ENCODE results near the gene EFHC2. TPM values are rescaled to one million over a fixed set of nuclear protein-coding genes. Genes with fewer than 3 reads are reported as not detected.

Gene EFHC2
- total RNA-seq, 2 experiments from 2014 or later = 0.25 to 0.34 TPM

DNA sequence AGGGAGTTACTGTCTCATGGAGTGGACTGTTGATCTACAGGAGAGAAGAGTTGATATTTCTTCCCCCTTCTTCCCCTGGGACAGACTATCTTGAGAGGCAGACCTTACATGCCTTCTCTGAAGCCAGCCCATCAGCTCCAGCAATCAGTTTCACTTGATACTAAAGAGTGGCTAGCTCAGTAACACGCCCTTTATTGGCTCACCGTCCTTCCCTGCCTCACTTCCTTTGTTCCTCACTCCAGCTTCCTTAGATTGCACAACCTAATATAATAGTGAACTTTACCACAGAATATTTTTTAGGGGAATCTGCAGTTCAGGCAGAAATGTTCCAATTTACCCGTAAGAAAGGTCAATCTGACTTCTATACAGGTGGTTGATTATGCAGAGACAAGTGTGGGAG, 242.2 kb downstream of the EFHC2 start:
- no peak for DNase-seq
- no peaks in the 10 kb centered on the region for H3K27me3 Mint-ChIP-seq
- H3K4me3 Mint-ChIP-seq = no peak overlapping the region
- H3K9me3 Mint-ChIP-seq = no peaks in the 10 kb centered on the region
- no peaks in the 10 kb centered on the region for H3K36me3 Mint-ChIP-seq
- no peaks in the 10 kb centered on the region for H3K4me1 Mint-ChIP-seq
- no peak overlapping the region for H3K27ac Mint-ChIP-seq

- Mint-ChIP-seq H3K27me3 (no peaks in the 10 kb centered on the region), H3K4me1 (no peaks in the 10 kb centered on the region), H3K9me3 (no peaks in the 10 kb centered on the region), H3K36me3 (no peaks in the 10 kb centered on the region), H3K4me3 (no peak overlapping the region), H3K27ac (no peak overlapping the region)
- DNase-seq = no peak
Measured at GRCh38 chrX:44099366-44099765, 244.1 kb downstream of the EFHC2 start.

Other genes starting within 250 kb of the EFHC2 start
- 10 to 100 TPM; 14.8 to 15.3 TPM for gene FUNDC1, start 199.2 kb upstream of the EFHC2 start, total RNA-seq